CD4-positive, CD25-positive, alpha-beta regulatory T cell (primary cell): ENCODE data around the gene ACOX3. TPM values are rescaled to one million over a fixed set of nuclear protein-coding genes. Genes with fewer than 3 reads are reported as not detected.

Experiments
- ATAC-seq, 2 donors: fragments of 150-1000 bp; cut with Tn5 transposase; one replicate each; pipeline ENCODE4 v1.10.0; 2021; ENCODE audit warnings: low read depth in 2 of 2, moderate number of reproducible peaks in 2 of 2, moderate library complexity in 1 of 2
- DNase-seq, 3 donors: peaks; one replicate each; pipeline versions ENCODE4 v3.0.0 to v3.0.0-alpha.2; 2012 to 2022; ENCODE audit warnings: mixed read lengths in 1 of 3
- H3K27ac ChIP-seq: one replicate; pipeline ENCODE4 v1.7.0; 2013; ENCODE audit warnings: mild to moderate bottlenecking, low read length; ENCODE audit not compliant: insufficient read depth, poor library complexity, severe bottlenecking
- H3K27me3 ChIP-seq: one replicate; pipeline ENCODE4 v1.7.0; 2013; ENCODE audit warnings: low read length; ENCODE audit not compliant: control insufficient read depth, insufficient read depth
- H3K36me3 ChIP-seq: one replicate; pipeline ENCODE4 v1.7.0; 2013; ENCODE audit warnings: mild to moderate bottlenecking, low read length, moderate library complexity; ENCODE audit not compliant: control insufficient read depth, insufficient read depth
- H3K4me1 ChIP-seq: 2 replicates; pipeline ENCODE4 v1.7.0; 2013; ENCODE audit warnings: mild to moderate bottlenecking, low read length; ENCODE audit not compliant: insufficient read depth, control insufficient read depth, poor library complexity, severe bottlenecking
- H3K4me3 ChIP-seq: one replicate; pipeline ENCODE4 v1.7.0; 2013; ENCODE audit warnings: low read depth, mild to moderate bottlenecking, low read length, moderate library complexity
- H3K9me3 ChIP-seq, 2 experiments: 1 replicate in 1 of 2; 2 replicates in 1 of 2; pipeline ENCODE4 v1.7.0; 2013; ENCODE audit warnings: low read length in 2 of 2, mild to moderate bottlenecking in 1 of 2, moderate library complexity in 1 of 2; ENCODE audit not compliant: control insufficient read depth in 2 of 2
- H3K27ac Mint-ChIP-seq, 3 donors: one replicate each; pipeline ENCODE4 v1.8.0; 2020 to 2022; ENCODE audit warnings: mild to moderate bottlenecking in 3 of 3, mixed read lengths in 3 of 3, moderate library complexity in 2 of 3
- H3K27me3 Mint-ChIP-seq: one replicate; pipeline ENCODE4 v1.8.0; 2022; ENCODE audit warnings: mild to moderate bottlenecking, mixed read lengths
- H3K36me3 Mint-ChIP-seq: one replicate; pipeline ENCODE4 v1.8.0; 2020; ENCODE audit warnings: mixed read lengths
- H3K4me1 Mint-ChIP-seq, 4 donors: one replicate each; pipeline ENCODE4 v1.8.0; 2020 to 2022; ENCODE audit warnings: mixed read lengths in 4 of 4, mild to moderate bottlenecking in 1 of 4
- H3K4me3 Mint-ChIP-seq, 4 donors: one replicate each; pipeline ENCODE4 v1.8.0; 2020 to 2022; ENCODE audit warnings: mild to moderate bottlenecking in 4 of 4, mixed read lengths in 4 of 4, moderate library complexity in 3 of 4
- H3K9me3 Mint-ChIP-seq, 7 donors: one replicate each; pipeline ENCODE4 v1.8.0; 2020 to 2022; ENCODE audit warnings: mixed read lengths in 7 of 7, mild to moderate bottlenecking in 3 of 7, moderate library complexity in 2 of 7
- polyA plus RNA-seq, 4 donors: library from polyadenylated mRNA; unstranded; fragments of 300-500 nt; fragmentation: Illumina TruSeq; gene quantifications; one replicate each; pipeline ENCODE4 v1.2.3, GENCODE V29; 2021
- total RNA-seq: library from RNA; stranded (reverse); gene quantifications from one replicate; pipeline ENCODE4 v1.2.3, GENCODE V29; 2022

The ACOX3 gene
- total and polyA plus RNA-seq, 5 donors from 2014 or later, result 13.0 to 22.0 (median 14.2) TPM

GRCh38 chr4:8437281-8437680, 3.2 kb downstream of the ACOX3 start:
- Histone ChIP-seq H3K4me3 (no peak overlapping the region), H3K27me3 (no peaks in the 10 kb centered on the region), H3K9me3 (no peaks in the 10 kb centered on the region), H3K4me1 (peaks cover 56% of the 10 kb centered on the region), H3K27ac (peak overlapping the region; percentile 33), H3K36me3 (no peaks in the 10 kb centered on the region)
- Mint-ChIP-seq H3K27ac (peak overlapping the region; percentile 27 to 78 (median 62)), H3K4me3 (peak overlapping the region in 3 of 4 donors; percentile 65 to 99 (median 84)), H3K36me3 (peaks cover 8% of the 10 kb centered on the region), H3K27me3 (no peaks in the 10 kb centered on the region), H3K4me1 (peaks cover 47 to 87% (median 61%) of the 10 kb centered on the region in 4 donors), H3K9me3 (no peaks in the 10 kb centered on the region)
- DNase-seq (no peak), ATAC-seq (no peak)

- Histone ChIP-seq H3K36me3 (no peaks in the 10 kb centered on the region), H3K27ac (peak overlapping the region; percentile 84), H3K27me3 (no peaks in the 10 kb centered on the region), H3K4me1 (peaks cover 43% of the 10 kb centered on the region), H3K4me3 (peak overlapping the region; percentile 76), H3K9me3 (no peaks in the 10 kb centered on the region)
- H3K4me3 Mint-ChIP-seq, result peak overlapping the region; percentile 79 to 95 (median 86)
- peaks cover 8% of the 10 kb centered on the region for H3K36me3 Mint-ChIP-seq
- ATAC-seq (peak; percentile 35 to 43), DNase-seq (peak; percentile 7 to 88 (median 39))
- H3K27me3 Mint-ChIP-seq, result no peaks in the 10 kb centered on the region
- peak overlapping the region; percentile 89 to 96 (median 93) for H3K27ac Mint-ChIP-seq
- peaks cover 39 to 74% (median 58%) of the 10 kb centered on the region in 4 donors for H3K4me1 Mint-ChIP-seq
- H3K9me3 Mint-ChIP-seq, result peaks cover 0 to 2% (median 0%) of the 10 kb centered on the region in 7 donors
Observed at GRCh38 chr4:8435656-8436121, 4.8 kb downstream of the ACOX3 start.

- Histone ChIP-seq H3K27me3 (no peaks in the 10 kb centered on the region), H3K4me3 (peak overlapping the region; percentile 42), H3K4me1 (peaks cover 34% of the 10 kb centered on the region), H3K9me3 (no peaks in the 10 kb centered on the region), H3K27ac (peak overlapping the region; percentile 84), H3K36me3 (no peaks in the 10 kb centered on the region)
- Mint-ChIP-seq H3K27me3 (no peaks in the 10 kb centered on the region), H3K4me1 (peaks cover 27 to 67% (median 50%) of the 10 kb centered on the region in 4 donors), H3K9me3 (peaks cover 0 to 2% (median 0%) of the 10 kb centered on the region in 7 donors), H3K36me3 (peaks cover 3% of the 10 kb centered on the region), H3K4me3 (peak overlapping the region; percentile 79 to 95 (median 86)), H3K27ac (peak overlapping the region; percentile 89 to 96 (median 93))
- no peak for ATAC-seq
- peak in 1 of 3 donors; percentile 35 for DNase-seq
Observed at GRCh38 chr4:8434251-8435073, 6.1 kb downstream of the ACOX3 start.

- Mint-ChIP-seq H3K36me3 (no peaks in the 10 kb centered on the region), H3K4me1 (peaks cover 22 to 67% (median 53%) of the 10 kb centered on the region in 4 donors), H3K27ac (peak overlapping the region in 1 of 3 donors; percentile 17), H3K27me3 (peaks cover 6% of the 10 kb centered on the region), H3K4me3 (peak overlapping the region in 2 of 4 donors; percentile 12 to 39), H3K9me3 (peaks cover 0 to 2% (median 0%) of the 10 kb centered on the region in 7 donors)
- Histone ChIP-seq H3K4me3 (no peak overlapping the region), H3K36me3 (no peaks in the 10 kb centered on the region), H3K27me3 (no peaks in the 10 kb centered on the region), H3K4me1 (peaks cover 36% of the 10 kb centered on the region), H3K27ac (no peak overlapping the region), H3K9me3 (no peaks in the 10 kb centered on the region)
- ATAC-seq (no peak), DNase-seq (no peak)
Observed at GRCh38 chr4:8433136-8433535, 7.4 kb downstream of the ACOX3 start.

GRCh38 chr4:8431553-8431952, 9.0 kb downstream of the ACOX3 start:
- H3K27me3 Mint-ChIP-seq, result peaks cover 11% of the 10 kb centered on the region
- H3K36me3 Mint-ChIP-seq, result peaks cover 3% of the 10 kb centered on the region
- peaks cover 15 to 65% (median 52%) of the 10 kb centered on the region in 4 donors for H3K4me1 Mint-ChIP-seq
- Histone ChIP-seq H3K4me1 (peaks cover 37% of the 10 kb centered on the region), H3K9me3 (no peaks in the 10 kb centered on the region), H3K27me3 (no peaks in the 10 kb centered on the region), H3K36me3 (no peaks in the 10 kb centered on the region), H3K27ac (no peak overlapping the region), H3K4me3 (no peak overlapping the region)
- ATAC-seq (no peak), DNase-seq (no peak)
- H3K27ac Mint-ChIP-seq, result no peak overlapping the region
- peak overlapping the region in 2 of 4 donors; percentile 39 to 78 for H3K4me3 Mint-ChIP-seq
- H3K9me3 Mint-ChIP-seq, result peaks cover 0 to 2% (median 0%) of the 10 kb centered on the region in 7 donors

GRCh38 chr4:8428288-8429097, 12.0 kb downstream of the ACOX3 start:
- peak overlapping the region; percentile 93 to 98 (median 97) for H3K4me3 Mint-ChIP-seq
- Histone ChIP-seq H3K36me3 (no peaks in the 10 kb centered on the region), H3K4me3 (peak overlapping the region; percentile 2), H3K9me3 (no peaks in the 10 kb centered on the region), H3K4me1 (peaks cover 18% of the 10 kb centered on the region), H3K27ac (peak overlapping the region; percentile 61), H3K27me3 (no peaks in the 10 kb centered on the region)
- peaks cover 0 to 53% (median 40%) of the 10 kb centered on the region in 4 donors for H3K4me1 Mint-ChIP-seq
- peak; percentile 89 to 94 for ATAC-seq
- peaks cover 11% of the 10 kb centered on the region for H3K27me3 Mint-ChIP-seq
- peak overlapping the region; percentile 86 to 90 (median 89) for H3K27ac Mint-ChIP-seq
- peak; percentile 86 to 92 (median 87) for DNase-seq
- H3K36me3 Mint-ChIP-seq, result peaks cover 3% of the 10 kb centered on the region
- peaks cover 0 to 2% (median 0%) of the 10 kb centered on the region in 7 donors for H3K9me3 Mint-ChIP-seq

GRCh38 chr4:8427761-8428287, 12.7 kb downstream of the ACOX3 start:
- H3K36me3 ChIP-seq, result no peaks in the 10 kb centered on the region
- no peaks in the 10 kb centered on the region for H3K27me3 ChIP-seq
- H3K9me3 ChIP-seq, result no peaks in the 10 kb centered on the region
- H3K4me1 Mint-ChIP-seq, result peaks cover 0 to 47% (median 36%) of the 10 kb centered on the region in 4 donors
- ATAC-seq (peak; percentile 26 to 40), DNase-seq (peak in 1 of 3 donors; percentile 57)
- peak overlapping the region; percentile 26 to 90 (median 89) for H3K27ac Mint-ChIP-seq
- peaks cover 18% of the 10 kb centered on the region for H3K4me1 ChIP-seq
- peaks cover 11% of the 10 kb centered on the region for H3K27me3 Mint-ChIP-seq
- H3K9me3 Mint-ChIP-seq, result peaks cover 0 to 2% (median 0%) of the 10 kb centered on the region in 7 donors
- peak overlapping the region; percentile 93 to 98 (median 97) for H3K4me3 Mint-ChIP-seq
- peak overlapping the region; percentile 85 for H3K4me3 ChIP-seq
- peaks cover 3% of the 10 kb centered on the region for H3K36me3 Mint-ChIP-seq
- H3K27ac ChIP-seq, result peak overlapping the region; percentile 61
